GM13976 (cell line): ENCODE results near the gene PTOV1.

Experiments
- DNase-seq: peaks from one replicate; pipeline ENCODE4 v3.0.0; 2012; ENCODE audit warnings: low spot score
- CTCF ChIP-seq: IDR thresholded peaks from 2 replicates; pipeline ENCODE4 v1.5.1; 2012; ENCODE audit warnings: borderline replicate concordance, mild to moderate bottlenecking; ENCODE audit not compliant: insufficient read depth; ENCODE audit errors: extremely low read depth, missing control alignments, control extremely low read depth
- in situ Hi-C: fragments of 300-500 bp; cut with MboI; formaldehyde crosslinking; loops from one replicate; pipeline ENCODE4 v1.12.0; 2022; ENCODE audit warnings: low sequenced_read_pairs, mixed read lengths, inconsistent platforms; ENCODE audit not compliant: unreplicated experiment

PTOV1 gene

GRCh38 chr19:49910179-49910578 is 59.2 kb downstream of the PTOV1 start:
- in situ Hi-C loops = no loop called here
- TF ChIP-seq CTCF = no peak
- DNase-seq = no peak
